ENCODE data around the gene CHSY3. TPM values are rescaled to one million over a fixed set of nuclear protein-coding genes. Genes with fewer than 3 reads are reported as not detected.

Gene CHSY3
- total RNA-seq, 1 donor = 9.9 TPM

DNA sequence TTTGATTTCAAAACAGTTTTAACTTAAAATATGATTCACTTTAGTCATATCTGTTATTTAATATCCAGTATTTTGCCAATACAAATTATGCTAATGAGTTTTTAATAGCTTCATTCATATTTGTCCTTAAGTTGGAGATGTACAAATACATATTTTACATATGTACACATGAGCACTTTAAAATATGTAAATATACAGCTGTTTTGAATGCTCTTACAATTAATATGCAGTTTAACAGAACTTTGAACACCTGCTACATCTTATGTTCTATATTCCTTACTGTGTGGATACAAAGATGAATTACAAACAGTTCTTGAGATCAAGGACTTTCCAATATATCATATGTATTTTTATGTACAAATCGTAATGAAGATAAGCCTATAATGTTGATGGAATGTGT lies 74.0 kb downstream of the CHSY3 start:
- no peak for DNase-seq (ENCODE audit: low read depth)
- TF ChIP-seq, protein P1, sequence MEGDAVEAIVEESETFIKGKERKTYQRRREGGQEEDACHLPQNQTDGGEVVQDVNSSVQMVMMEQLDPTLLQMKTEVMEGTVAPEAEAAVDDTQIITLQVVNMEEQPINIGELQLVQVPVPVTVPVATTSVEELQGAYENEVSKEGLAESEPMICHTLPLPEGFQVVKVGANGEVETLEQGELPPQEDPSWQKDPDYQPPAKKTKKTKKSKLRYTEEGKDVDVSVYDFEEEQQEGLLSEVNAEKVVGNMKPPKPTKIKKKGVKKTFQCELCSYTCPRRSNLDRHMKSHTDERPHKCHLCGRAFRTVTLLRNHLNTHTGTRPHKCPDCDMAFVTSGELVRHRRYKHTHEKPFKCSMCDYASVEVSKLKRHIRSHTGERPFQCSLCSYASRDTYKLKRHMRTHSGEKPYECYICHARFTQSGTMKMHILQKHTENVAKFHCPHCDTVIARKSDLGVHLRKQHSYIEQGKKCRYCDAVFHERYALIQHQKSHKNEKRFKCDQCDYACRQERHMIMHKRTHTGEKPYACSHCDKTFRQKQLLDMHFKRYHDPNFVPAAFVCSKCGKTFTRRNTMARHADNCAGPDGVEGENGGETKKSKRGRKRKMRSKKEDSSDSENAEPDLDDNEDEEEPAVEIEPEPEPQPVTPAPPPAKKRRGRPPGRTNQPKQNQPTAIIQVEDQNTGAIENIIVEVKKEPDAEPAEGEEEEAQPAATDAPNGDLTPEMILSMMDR (IDR thresholded peaks at IDR 0.05; ENCODE audit: insufficient read depth, low read depth, low read length) = no peak
- no peak overlapping the region for H3K4me3 ChIP-seq (ENCODE audit: low read depth, low read length)

DNA sequence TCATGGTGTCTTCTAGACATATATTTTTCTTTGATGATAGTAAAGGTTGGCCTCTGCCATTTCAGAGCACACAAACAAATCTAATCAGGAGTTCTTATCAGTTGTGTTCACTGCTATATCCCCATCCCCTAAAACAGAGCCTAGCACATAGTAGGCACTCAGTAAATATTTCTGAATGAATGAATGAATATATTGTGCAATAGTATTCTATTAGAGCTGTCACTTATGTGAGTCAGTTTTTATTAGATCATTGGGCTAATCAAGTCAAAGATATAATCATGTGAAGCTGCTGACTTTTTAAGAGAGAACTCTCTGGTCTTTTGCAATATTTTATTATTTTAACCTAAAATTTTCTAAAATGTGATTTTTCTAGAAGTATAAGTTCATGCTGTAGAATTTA lies 84.2 kb downstream of the CHSY3 start:
- TF ChIP-seq, protein P1 (IDR thresholded peaks at IDR 0.05; ENCODE audit: insufficient read depth, low read depth, low read length) = no peak
- H3K4me3 ChIP-seq (ENCODE audit: low read depth, low read length) = no peak overlapping the region
- DNase-seq (ENCODE audit: low read depth) = no peak

DNA sequence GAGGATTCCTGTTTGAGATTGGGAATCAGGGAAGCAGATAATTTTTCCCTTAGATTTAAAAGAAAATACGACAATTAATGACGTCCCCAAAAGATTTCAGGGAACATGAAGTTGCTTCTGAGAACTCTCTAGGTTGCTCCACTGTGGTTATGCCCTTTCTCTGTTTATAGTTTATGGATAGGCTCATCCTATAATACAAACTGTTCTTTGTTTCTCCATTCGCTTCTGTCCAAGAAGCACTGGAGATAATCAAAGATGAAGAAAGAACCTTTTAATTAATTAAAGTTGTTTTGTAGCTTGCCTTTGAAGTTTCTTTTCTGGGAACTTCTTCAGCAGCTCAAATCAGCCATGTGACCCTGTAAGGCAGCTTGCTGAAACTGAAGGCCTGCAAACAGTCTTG lies 87.5 kb downstream of the CHSY3 start:
- TF ChIP-seq, protein P1 (IDR thresholded peaks at IDR 0.05; ENCODE audit: insufficient read depth, low read depth, low read length) = no peak
- peak; percentile 26 for DNase-seq (ENCODE audit: low read depth)
- H3K4me3 ChIP-seq (ENCODE audit: low read depth, low read length) = no peak overlapping the region

DNA sequence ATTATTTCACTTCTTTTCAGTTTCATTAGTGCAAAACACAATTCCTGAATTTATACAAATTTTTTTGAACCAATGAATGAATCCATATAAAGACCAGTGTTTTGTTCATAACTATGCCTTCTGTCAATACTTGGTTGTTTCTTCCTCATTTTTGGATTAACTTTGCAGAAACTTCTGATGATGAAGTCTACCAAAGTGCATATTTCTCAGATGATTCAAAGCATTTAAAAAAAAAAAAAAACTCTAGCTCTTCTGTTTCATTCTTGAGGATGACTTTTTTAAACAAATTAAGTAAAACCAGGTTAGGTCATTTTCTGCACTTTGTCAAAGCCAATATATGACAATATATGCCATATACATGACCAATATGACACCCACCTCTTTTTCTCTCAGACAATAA lies 92.6 kb downstream of the CHSY3 start:
- H3K4me3 ChIP-seq (ENCODE audit: low read depth, low read length) = no peak overlapping the region
- DNase-seq (ENCODE audit: low read depth) = peak; percentile 49
- TF ChIP-seq, protein P1 (IDR thresholded peaks at IDR 0.05; ENCODE audit: insufficient read depth, low read depth, low read length) = no peak

GRCh38 chr5:130000460-130000859 lies 96.2 kb downstream of the CHSY3 start:
- no peak overlapping the region for H3K4me3 ChIP-seq (ENCODE audit: low read depth, low read length)
- TF ChIP-seq, protein P1 (IDR thresholded peaks at IDR 0.05; ENCODE audit: insufficient read depth, low read depth, low read length) = no peak
- DNase-seq (ENCODE audit: low read depth) = no peak

DNA sequence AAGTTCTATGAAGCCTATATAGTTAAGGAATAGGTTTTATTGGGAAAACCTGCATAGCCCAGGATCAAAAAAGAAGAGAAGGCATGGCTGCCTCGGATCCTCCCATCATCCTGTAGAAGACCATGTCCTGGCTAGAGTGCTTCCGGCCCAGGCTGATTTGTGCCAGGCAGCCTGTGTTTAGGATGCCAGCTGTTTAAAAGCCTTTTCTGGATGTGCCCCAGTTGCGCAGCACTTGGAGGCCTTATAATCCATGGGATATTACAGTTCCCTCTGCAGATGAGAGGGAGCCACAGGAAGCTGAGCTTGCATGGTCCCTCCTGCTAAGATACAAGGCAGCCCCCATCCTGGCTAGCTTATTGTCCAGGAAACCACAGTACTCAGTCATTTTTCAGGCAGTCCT lies 97.9 kb downstream of the CHSY3 start:
- no peak for DNase-seq (ENCODE audit: low read depth)
- TF ChIP-seq, protein P1 (IDR thresholded peaks at IDR 0.05; ENCODE audit: insufficient read depth, low read depth, low read length) = no peak
- H3K4me3 ChIP-seq (ENCODE audit: low read depth, low read length) = no peak overlapping the region

DNA sequence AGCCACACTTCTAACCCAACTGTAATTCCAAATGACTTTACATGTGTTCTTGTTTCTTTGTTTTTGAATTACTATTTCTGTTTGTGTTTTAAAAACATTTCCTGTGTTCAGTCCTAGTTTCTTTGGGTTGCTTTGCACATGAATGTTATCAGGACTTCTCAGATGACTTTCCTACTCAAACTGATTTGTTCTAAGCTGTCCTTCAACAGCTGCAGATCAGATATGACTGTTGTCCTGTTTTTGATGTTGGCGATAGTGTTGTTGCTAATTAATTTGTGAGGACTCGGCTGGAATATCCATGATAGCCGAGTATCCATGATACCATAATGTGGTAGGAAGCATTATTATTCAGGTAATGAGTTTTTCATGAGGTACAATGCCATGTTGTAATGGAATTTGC lies 98.6 kb downstream of the CHSY3 start:
- no peak overlapping the region for H3K4me3 ChIP-seq (ENCODE audit: low read depth, low read length)
- TF ChIP-seq, protein P1 (IDR thresholded peaks at IDR 0.05; ENCODE audit: insufficient read depth, low read depth, low read length) = no peak
- no peak for DNase-seq (ENCODE audit: low read depth)
